HPDE6-E6E7 (cell line): ENCODE data around the gene DLX3.

Experiments
- DNase-seq: peaks from one replicate; pipeline ENCODE4 v3.0.0; 2011; ENCODE audit warnings: missing footprints; ENCODE audit errors: extremely low spot score

The DLX3 gene

GRCh38 chr17:49972486-49973270, 22.3 kb downstream of the DLX3 start:
- no peak for DNase-seq

DNA sequence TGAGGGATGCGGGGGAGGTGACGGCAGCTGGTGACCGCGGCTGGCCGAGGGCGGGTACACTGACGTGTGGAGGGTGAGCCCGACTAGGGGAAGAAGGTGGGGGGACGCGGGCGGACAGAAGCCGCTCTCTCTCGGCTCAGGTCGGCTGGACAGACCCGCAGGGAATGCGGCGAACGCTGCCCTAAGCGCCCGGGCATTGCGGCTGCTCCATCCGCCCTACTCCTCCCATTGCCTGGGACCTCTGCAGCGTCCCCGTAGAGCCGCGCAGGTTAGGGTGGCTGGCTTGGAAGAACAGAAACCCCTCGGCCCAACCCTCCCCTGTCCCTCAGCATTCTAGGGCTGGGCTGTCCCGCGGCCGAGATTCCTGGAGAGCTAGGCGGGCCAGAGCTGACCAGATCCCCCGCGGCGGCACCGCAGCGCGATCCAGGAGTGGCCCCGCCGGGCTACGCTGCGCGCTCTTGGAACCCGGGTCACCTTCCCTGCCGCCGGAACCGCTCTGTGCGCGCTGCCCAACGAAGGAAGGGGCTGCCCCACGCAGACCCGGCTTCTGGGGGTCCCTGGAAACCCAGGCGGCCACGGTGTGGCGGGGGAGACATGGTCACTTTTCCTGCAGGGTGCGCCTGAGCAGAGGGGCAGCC, 23.1 kb downstream of the DLX3 start:
- no peak for DNase-seq

DNA sequence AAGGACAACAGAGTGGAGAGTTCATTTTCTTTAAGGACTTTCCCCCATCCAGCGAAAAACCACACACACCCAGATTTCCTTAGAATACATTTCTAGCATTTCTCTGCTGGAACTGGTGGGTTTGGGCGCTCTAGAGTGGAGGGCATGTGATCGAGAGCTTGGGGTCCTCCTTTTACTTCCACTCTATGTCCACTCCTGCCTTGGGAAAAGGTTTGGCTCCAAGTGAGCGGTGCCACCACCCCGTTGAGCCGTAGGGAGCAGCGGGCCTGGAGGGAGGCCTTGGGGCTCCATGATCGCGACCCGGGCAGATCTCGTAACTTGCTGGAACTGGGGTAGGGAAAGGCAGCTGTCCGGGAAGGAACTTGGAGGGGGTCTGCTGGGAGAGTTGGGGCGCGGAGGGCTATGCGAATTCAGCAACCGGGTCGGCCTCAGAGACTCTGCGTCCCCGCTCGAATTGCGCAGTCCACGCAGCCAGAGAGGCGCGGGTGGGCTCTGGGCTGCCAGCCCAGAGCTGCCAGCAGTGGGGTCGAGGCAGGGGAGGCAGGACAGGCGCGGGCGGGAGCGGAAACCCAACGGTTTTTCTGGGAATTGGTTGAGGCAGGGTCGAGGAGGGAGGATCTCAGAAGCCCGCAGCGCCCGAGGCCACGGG, 23.7 kb downstream of the DLX3 start:
- DNase-seq = no peak

DNA sequence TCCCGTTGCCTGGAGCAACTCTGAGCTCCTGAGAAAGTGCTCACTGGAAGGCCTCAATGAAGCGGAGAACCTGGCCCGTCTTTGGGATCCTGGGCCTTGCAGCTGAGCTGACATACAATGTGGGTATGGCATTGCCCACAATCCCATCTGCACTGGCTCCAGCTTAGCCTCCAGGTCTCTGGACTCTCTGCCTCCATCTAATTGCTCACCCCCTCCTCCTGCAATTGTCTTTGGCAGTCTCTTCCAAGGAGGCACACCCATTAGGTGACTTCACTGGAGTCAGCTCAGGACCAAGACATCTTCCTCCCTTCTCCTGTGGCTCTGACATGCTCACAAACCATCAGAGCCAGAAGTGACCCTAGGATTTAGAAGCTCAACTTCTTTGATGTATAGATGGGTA, 24.5 kb downstream of the DLX3 start:
- no peak for DNase-seq

DNA sequence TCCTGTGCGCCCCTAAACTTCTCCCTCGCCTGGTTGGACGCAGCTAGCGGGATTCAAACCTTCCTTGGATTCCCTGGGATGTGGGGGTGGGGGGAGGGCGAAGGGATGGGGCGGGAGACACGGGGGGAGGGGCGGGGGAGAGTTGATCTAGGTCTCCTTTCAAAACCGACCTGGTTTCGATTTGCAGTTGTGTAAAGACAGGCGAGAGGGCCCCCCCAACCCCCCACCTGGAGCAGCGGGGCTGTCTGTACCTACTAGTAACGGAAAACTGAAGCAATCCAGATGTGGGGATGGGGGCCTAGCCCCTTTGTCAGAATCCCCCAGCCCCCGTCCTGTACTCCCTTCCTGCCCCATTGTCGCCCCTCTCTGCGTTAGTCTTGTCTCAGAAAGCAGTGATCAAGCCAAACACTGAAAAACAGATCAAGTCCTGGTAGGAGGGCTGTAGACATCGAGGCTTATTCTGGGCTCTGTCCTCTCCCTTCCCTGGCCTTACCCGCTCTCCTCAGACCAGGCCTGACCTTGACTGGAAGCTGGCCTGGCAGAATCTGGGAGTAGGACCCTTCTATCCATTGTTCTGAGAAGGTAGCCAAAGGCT, 25.1 kb downstream of the DLX3 start:
- DNase-seq = no peak

DNA sequence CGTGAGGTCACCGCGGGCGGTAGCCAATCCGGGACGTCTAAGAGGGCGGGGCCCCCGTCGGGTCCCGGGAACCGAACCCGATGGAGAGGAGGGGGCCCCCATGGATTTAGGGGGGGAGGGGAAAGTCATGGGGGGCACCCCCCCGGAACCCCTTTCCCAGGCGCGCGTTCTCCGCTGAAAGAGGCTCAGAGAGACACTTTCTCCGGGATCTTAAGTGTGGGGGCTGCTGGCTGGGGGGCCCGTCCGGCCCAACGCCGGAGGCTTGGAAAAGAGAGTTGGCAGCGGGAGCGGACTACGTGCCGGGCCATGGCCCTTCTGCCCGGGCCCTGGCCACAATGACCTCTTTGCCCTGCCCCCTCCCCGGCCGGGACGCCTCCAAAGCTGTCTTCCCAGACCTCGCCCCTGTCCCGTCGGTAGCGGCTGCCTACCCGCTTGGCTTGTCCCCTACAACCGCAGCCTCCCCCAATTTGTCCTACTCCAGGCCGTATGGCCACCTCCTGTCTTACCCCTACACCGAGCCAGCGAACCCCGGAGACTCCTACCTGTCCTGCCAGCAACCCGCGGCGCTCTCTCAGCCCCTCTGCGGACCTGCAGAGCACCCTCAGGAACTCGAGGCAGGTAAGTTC, 25.8 kb downstream of the DLX3 start, which contains the start of gene DLX4:
Gene DLX4 (plus strand): TSS at position 57 of the 626 bp plus-strand sequence. CDS start 279 bp downstream, at position 336.
- DNase-seq = no peak

- DNase-seq = peak; percentile 75
Measured at GRCh38 chr17:49968405-49969133, 26.5 kb downstream of the DLX3 start.

GRCh38 chr17:49967621-49968404, 27.2 kb downstream of the DLX3 start:
- DNase-seq = no peak

- no peak for DNase-seq
Measured at GRCh38 chr17:49967205-49967604, 27.8 kb downstream of the DLX3 start.

DNA sequence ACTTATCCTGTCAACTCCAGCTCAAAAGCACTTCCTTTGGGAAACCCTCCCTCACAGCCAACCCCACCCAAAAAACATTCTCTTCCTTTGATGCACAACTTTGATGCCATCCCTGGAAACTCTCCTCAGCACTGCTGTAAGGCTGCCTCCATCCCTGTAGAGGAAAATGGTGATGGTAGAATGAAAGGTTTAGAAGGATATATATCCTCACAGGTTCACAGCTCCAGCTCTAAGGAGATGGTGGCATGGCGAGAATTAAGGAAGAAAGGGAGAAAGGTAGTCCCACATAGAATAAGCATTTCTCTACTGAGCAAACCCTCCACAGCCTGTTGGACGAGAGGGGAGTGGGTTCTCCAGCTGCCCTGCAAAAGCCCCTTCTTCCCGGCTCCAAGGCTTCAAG, 28.3 kb downstream of the DLX3 start:
- DNase-seq = no peak

- DNase-seq = no peak
Measured at GRCh38 chr17:49965524-49965909, 29.5 kb downstream of the DLX3 start.

GRCh38 chr17:49964769-49965523, 30.1 kb downstream of the DLX3 start:
- DNase-seq = no peak

- DNase-seq = no peak
Measured at GRCh38 chr17:49964303-49964768, 30.7 kb downstream of the DLX3 start.

DNA sequence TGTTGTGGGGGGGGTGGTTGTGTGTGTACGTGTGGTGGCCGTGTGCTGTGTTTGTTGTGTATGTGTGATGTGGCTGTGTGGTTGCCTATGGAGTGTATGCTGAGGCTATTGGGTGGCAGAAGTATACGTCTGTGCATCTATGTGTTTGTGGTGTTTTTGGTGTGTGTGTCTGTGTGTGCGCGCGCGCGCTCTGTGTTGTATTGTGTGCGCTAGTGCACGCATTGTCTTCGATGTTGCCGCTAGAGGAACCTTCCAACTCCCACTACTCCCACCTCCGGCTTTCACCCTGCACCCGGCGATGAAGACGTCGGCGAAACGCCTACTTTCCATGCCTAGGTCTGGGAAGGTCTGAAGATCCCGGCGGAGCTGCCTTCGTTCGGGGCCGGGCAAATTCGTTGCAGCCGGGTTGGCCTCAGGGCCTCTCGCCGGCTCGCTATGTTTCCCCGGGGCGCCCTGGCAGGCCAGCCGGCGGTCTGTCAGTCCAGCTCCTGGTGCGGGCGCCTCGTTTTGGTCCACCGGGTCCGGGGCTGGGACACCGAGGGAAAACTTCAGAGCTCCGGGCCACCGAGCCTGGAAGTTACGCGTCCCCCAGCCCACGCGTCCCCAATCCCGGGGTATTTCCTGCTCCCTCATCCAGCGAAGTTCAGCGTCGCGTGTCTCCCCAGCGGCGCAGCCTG, 31.3 kb downstream of the DLX3 start:
- no peak for DNase-seq

GRCh38 chr17:49963309-49963625, 31.8 kb downstream of the DLX3 start:
- no peak for DNase-seq

DNA sequence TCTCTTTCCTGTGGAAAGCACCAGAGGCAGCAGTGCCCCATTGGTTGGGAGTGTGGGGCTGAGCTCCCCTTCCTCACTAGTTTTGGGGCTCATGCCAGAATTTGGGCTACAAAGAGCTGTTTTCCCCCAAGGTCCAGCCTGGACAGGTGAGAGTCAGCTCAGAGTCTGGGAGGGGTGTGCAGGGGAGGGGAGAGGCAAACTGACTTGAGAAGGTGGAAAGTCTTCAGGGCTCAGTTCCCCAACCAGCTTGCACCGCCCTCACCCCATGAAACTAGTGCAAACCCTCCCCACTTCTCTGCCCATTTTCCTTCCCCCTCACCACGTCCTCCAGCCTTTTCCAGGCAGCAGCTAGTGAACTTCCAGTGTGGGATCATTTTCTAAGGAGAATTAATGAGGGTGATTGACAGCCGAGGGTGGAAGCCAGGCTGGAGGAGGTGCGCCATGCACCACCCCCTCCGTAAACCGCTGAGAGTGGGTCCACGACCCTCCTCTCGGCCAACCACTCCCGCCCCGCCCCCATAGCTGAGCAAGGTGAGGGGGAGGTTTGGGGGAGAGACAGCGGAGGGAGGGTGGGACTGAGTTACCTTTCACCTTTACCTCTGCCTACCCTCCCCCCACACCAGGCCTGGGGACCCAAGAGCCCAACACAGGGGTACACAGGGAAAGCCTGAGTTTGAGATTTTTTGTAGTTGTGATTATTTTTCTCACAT, 32.3 kb downstream of the DLX3 start:
- no peak for DNase-seq

GRCh38 chr17:49959183-49959935, 35.7 kb downstream of the DLX3 start:
- DNase-seq = peak; percentile 54

DNA sequence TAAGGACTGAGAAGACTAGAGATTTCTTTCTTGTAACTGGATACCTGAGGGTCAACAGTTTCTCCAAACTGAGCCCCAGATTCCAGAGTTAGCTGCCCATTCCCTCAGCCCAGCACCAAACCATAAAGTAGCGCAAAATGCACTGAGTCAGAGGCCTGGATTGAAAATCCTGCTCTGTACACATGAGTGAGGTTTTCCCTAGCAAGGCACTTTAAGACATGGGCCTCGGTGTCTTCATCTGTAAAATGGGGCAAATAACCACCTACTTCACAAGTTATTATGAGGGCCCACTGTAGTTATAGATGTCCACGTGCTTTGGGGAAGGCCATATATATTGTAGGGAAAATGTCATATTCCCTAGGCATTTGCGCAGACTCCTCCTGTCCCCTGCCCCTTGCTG, 36.3 kb downstream of the DLX3 start:
- no peak for DNase-seq
